SU-DHL-6 (cell line): Measurements from ENCODE around the gene HOXB3.

ENCODE experiments used
- H2AFZ ChIP-seq: fragments of 200-600 bp; sonication (generic); 2 replicates; pipeline ENCODE4 v1.6.1; 2014; ENCODE audit warnings: low read depth, mild to moderate bottlenecking, moderate library complexity, mixed read lengths, antibody characterized with exemption, low read length; ENCODE audit not compliant: severe bottlenecking
- H3F3A ChIP-seq: fragments of 200-600 bp; shearing (Covaris generic); 2 replicates; pipeline ENCODE4 v1.6.0; 2016; ENCODE audit warnings: antibody characterized with exemption, mild to moderate bottlenecking; ENCODE audit not compliant: insufficient read depth
- H3K27ac ChIP-seq: fragments of 200-600 bp; sonication (generic); 2 replicates; pipeline ENCODE4 v1.5.1; 2016; ENCODE audit warnings: low read depth, mild to moderate bottlenecking, low read length, moderate library complexity, mixed read lengths
- H3K27me3 ChIP-seq: fragments of 200-600 bp; sonication (generic), shearing (Covaris generic); 2 replicates; pipeline ENCODE4 v1.6.0; 2014; ENCODE audit warnings: mild to moderate bottlenecking, low read length
- H3K36me3 ChIP-seq: fragments of 200-600 bp; sonication (generic); 2 replicates; pipeline ENCODE4 v1.6.1; 2014; ENCODE audit warnings: mild to moderate bottlenecking, low read length, mixed read lengths
- H3K4me2 ChIP-seq: fragments of 300-600, 200-600 bp; shearing (Covaris generic), sonication (generic); 2 replicates; pipeline ENCODE4 v1.6.0; 2014; ENCODE audit warnings: low read length, low read depth, mild to moderate bottlenecking; ENCODE audit not compliant: poor library complexity, severe bottlenecking
- H3K4me3 ChIP-seq: fragments of 200-600 bp; sonication (generic); 2 replicates; pipeline ENCODE4 v1.5.1; 2014; ENCODE audit warnings: antibody characterized with exemption, low read length, mild to moderate bottlenecking, mixed read lengths; ENCODE audit not compliant: insufficient read depth, poor library complexity, severe bottlenecking
- H3K79me2 ChIP-seq: fragments of 200-600 bp; sonication (generic); 2 replicates; pipeline ENCODE4 v1.6.1; 2014; ENCODE audit warnings: mild to moderate bottlenecking, low read length, moderate library complexity; ENCODE audit not compliant: insufficient read depth
- H3K9ac ChIP-seq: fragments of 200-600 bp; sonication (generic); 2 replicates; pipeline ENCODE4 v1.7.0; 2014; ENCODE audit warnings: mild to moderate bottlenecking, low read length
- H3K9me2 ChIP-seq: fragments of 200-600 bp; sonication (generic); replicated peaks from 2 replicates; pipeline ENCODE4 v1.6.1; 2014; ENCODE audit warnings: low read length; ENCODE audit not compliant: insufficient read depth
- H3K9me3 ChIP-seq: fragments of 200-600 bp; sonication (generic); 2 replicates; pipeline ENCODE4 v1.6.1; 2014; ENCODE audit warnings: low read length, mixed read lengths; ENCODE audit not compliant: insufficient read depth
- H4K20me1 ChIP-seq: fragments of 200-600 bp; sonication (generic); 2 replicates; pipeline ENCODE4 v1.6.1; 2014; ENCODE audit warnings: low read depth, mild to moderate bottlenecking, antibody characterized with exemption, low read length, moderate library complexity, mixed read lengths
- CTCF ChIP-seq: fragments of 200-600 bp; sonication (generic); IDR thresholded peaks from one replicate; pipeline ENCODE4 v1.5.1; 2017; ENCODE audit warnings: antibody characterized with exemption, mild to moderate bottlenecking, low read length, moderate library complexity; ENCODE audit not compliant: insufficient read depth, poor library complexity, severe bottlenecking
- EZH2phosphoT487 ChIP-seq: fragments of 200-600 bp; sonication (generic), shearing (Covaris generic); conservative IDR thresholded peaks from 2 replicates; pipeline ENCODE4 v1.6.1; 2018; ENCODE audit warnings: mild to moderate bottlenecking, antibody characterized with exemption, low read length, moderate library complexity, mixed read lengths

The HOXB3 gene

GRCh38 chr17:48570325-48571023 lies 19.6 kb downstream of the HOXB3 start:
- Histone ChIP-seq H4K20me1 (no peaks in the 10 kb centered on the region), H3K9me2 (no peaks in the 10 kb centered on the region), H3K27ac (no peak overlapping the region), H2AFZ (no peak overlapping the region), H3F3A (no peaks in the 10 kb centered on the region), H3K4me2 (no peak overlapping the region), H3K79me2 (no peaks in the 10 kb centered on the region), H3K9ac (no peak overlapping the region), H3K27me3 (no peaks in the 10 kb centered on the region), H3K9me3 (no peaks in the 10 kb centered on the region), H3K36me3 (no peaks in the 10 kb centered on the region), H3K4me3 (no peak overlapping the region)
- TF ChIP-seq CTCF (no peak), EZH2phosphoT487 (no peak)

DNA sequence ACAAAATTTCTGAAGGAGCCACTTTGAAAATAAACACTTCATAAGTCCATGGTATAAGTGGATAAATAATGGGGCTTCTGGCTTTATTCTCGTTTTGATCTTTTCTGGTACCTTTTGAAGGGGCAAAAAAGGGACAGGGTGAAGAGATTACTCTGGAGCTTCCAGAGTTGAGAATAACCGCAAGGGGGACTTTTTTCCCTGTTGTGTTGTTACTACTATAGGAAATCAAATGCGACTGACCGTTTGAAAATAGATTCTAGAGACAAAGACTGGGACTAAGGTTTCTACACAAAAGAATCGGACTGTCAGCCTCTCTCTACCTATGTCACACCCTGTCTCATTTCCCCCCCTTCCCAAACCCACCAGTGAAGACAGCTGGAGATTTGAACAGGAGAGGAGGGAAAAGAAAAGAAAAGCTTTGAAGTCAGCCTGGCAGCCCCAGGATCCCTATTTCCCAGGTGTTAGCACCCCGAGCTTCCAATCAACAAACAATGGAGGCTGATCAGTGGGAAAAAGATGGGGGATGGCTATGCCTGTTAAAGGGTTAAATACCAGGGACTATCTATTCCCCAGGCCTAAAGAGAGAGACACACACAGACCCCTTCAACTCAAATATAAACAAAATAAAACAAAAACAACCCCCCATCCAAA lies 20.2 kb downstream of the HOXB3 start:
- H3F3A ChIP-seq: no peaks in the 10 kb centered on the region
- no peaks in the 10 kb centered on the region for H3K36me3 ChIP-seq
- TF ChIP-seq EZH2phosphoT487: no peak
- no peak for TF ChIP-seq CTCF
- no peaks in the 10 kb centered on the region for H3K9me2 ChIP-seq
- H3K9ac ChIP-seq: no peak overlapping the region
- no peak overlapping the region for H2AFZ ChIP-seq
- H3K4me3 ChIP-seq: no peak overlapping the region
- H3K27ac ChIP-seq: no peak overlapping the region
- H3K4me2 ChIP-seq: no peak overlapping the region
- no peaks in the 10 kb centered on the region for H3K9me3 ChIP-seq
- H3K79me2 ChIP-seq: no peaks in the 10 kb centered on the region
- no peaks in the 10 kb centered on the region for H3K27me3 ChIP-seq
- H4K20me1 ChIP-seq: no peaks in the 10 kb centered on the region

DNA sequence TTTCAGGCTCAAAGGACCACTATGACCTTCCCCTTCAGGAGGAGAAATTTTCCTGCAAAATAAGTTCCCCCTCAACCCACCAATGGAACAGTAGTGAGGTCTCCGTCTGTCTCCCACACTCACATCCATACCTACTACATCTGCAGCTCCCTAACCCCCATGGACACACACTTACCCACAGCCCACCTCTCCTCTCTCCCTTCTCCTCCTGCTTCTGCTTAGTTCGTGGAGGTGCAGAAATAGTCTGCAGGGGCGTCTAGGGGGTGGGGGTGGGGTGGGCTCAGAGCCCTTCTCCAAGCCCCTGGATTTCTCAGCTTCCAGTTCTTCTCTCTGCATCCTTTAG lies 20.8 kb downstream of the HOXB3 start:
- Histone ChIP-seq H3K9me3 (no peaks in the 10 kb centered on the region), H3F3A (no peaks in the 10 kb centered on the region), H3K9me2 (no peaks in the 10 kb centered on the region), H3K9ac (no peak overlapping the region), H3K4me2 (no peak overlapping the region), H3K27me3 (no peaks in the 10 kb centered on the region), H3K27ac (no peak overlapping the region), H2AFZ (no peak overlapping the region), H3K36me3 (no peaks in the 10 kb centered on the region), H3K4me3 (no peak overlapping the region), H4K20me1 (no peaks in the 10 kb centered on the region), H3K79me2 (no peaks in the 10 kb centered on the region)
- TF ChIP-seq EZH2phosphoT487: no peak
- no peak for TF ChIP-seq CTCF
